ENCODE results near the gene CPVL.

CPVL gene

GRCh38 chr7:29035044-29035740, 111.1 kb downstream of the CPVL start:
- no peaks in the 10 kb centered on the region for H3K4me1 ChIP-seq (ENCODE audit: control insufficient read depth, insufficient read depth, low read length)
- CTCF ChIA-PET = interaction anchor here (0.6 to 1.1 kb wide), 2 partner anchors 79 to 86 kb away, joined by 3 to 5 read pairs; no protein-coding TSS in a partner anchor
- TF ChIP-seq ZSCAN16 (tag by site-specific recombination; IDR thresholded peaks at IDR 0.05) = no peak
- no peak overlapping the region for H3K4me3 ChIP-seq (ENCODE audit: low read depth, low read length)
- H3K9me3 ChIP-seq (ENCODE audit: control insufficient read depth, insufficient read depth, low read depth, low read length) = no peaks in the 10 kb centered on the region
- POLR2A ChIA-PET = no interaction called here
- peaks cover 0 to under 1% of the 10 kb centered on the region in 2 experiments; a peak in 1 of 3 replicates for H3K36me3 ChIP-seq (ENCODE audit: control insufficient read depth in 2 of 2, insufficient read depth in 1 of 2, low read length in 2 of 2)
- no peak overlapping the region for H3K27ac ChIP-seq (ENCODE audit: extremely low read depth, low read depth, low read length)

- Histone ChIP-seq H3K4me1 (ENCODE audit: control insufficient read depth, insufficient read depth, low read length) (no peaks in the 10 kb centered on the region), H3K27ac (ENCODE audit: extremely low read depth, low read depth, low read length) (no peak overlapping the region), H3K4me3 (ENCODE audit: low read depth, low read length) (no peak overlapping the region), H3K36me3 (ENCODE audit: control insufficient read depth in 2 of 2, insufficient read depth in 1 of 2, low read length in 2 of 2) (peaks cover 2 to 4% of the 10 kb centered on the region in 2 experiments; a peak in 1 of 3 replicates), H3K9me3 (ENCODE audit: control insufficient read depth, insufficient read depth, low read depth, low read length) (no peaks in the 10 kb centered on the region)
- POLR2A ChIA-PET = no interaction called here
- TF ChIP-seq ZBTB7A (tag by site-specific recombination; IDR thresholded peaks at IDR 0.05; ENCODE audit: low read depth) (no peak), ZNF426 (tag by site-specific recombination; IDR thresholded peaks at IDR 0.05) (no peak), HOXD13 (CRISPR knock-in tag; IDR thresholded peaks at IDR 0.05; ENCODE audit: borderline replicate concordance) (no peak), ZNF561 (tag by site-specific recombination; IDR thresholded peaks at IDR 0.05; ENCODE audit: borderline replicate concordance) (no peak), ZNF558 (tag by site-specific recombination; IDR thresholded peaks at IDR 0.05) (no peak), ZNF549 (tag by site-specific recombination; IDR thresholded peaks at IDR 0.05) (no peak), KLF8 (tag by site-specific recombination; IDR thresholded peaks at IDR 0.05) (no peak)
- CTCF ChIA-PET = interaction anchor here (0.5 kb wide), 1 partner anchor 14 kb away, joined by 4 read pairs; no protein-coding TSS in a partner anchor
Measured at GRCh38 chr7:29033584-29033983, 112.8 kb downstream of the CPVL start.

- no peak overlapping the region for H3K27ac ChIP-seq (ENCODE audit: extremely low read depth, low read depth, low read length)
- H3K36me3 ChIP-seq (ENCODE audit: control insufficient read depth in 2 of 2, insufficient read depth in 1 of 2, low read length in 2 of 2) = peaks cover 4% of the 10 kb centered on the region in 2 experiments; a peak in 1 of 3 replicates
- no peaks in the 10 kb centered on the region for H3K4me1 ChIP-seq (ENCODE audit: control insufficient read depth, insufficient read depth, low read length)
- CTCF ChIA-PET = no interaction called here
- POLR2A ChIA-PET = no interaction called here
- H3K9me3 ChIP-seq (ENCODE audit: control insufficient read depth, insufficient read depth, low read depth, low read length) = no peaks in the 10 kb centered on the region
- no peak for TF ChIP-seq ZNF184 (tag by site-specific recombination; IDR thresholded peaks at IDR 0.05)
- no peak overlapping the region for H3K4me3 ChIP-seq (ENCODE audit: low read depth, low read length)
Measured at GRCh38 chr7:29032146-29032545, 114.2 kb downstream of the CPVL start.

GRCh38 chr7:29030781-29031275, 115.5 kb downstream of the CPVL start:
- no peak overlapping the region for H3K27ac ChIP-seq (ENCODE audit: extremely low read depth, low read depth, low read length)
- CTCF ChIA-PET = interaction anchor here (0.6 kb wide), 1 partner anchor 127 kb away, joined by 3 read pairs; no protein-coding TSS in a partner anchor
- H3K4me3 ChIP-seq (ENCODE audit: low read depth, low read length) = no peak overlapping the region
- POLR2A ChIA-PET = no interaction called here
- TF ChIP-seq GLI4 (tag by site-specific recombination; IDR thresholded peaks at IDR 0.05) = no peak
- no peak for TF ChIP-seq ZBTB8A (tag by site-specific recombination; IDR thresholded peaks at IDR 0.05)
- TF ChIP-seq ZBTB49 (tag by site-specific recombination; IDR thresholded peaks at IDR 0.05; ENCODE audit: low read depth) = no peak
- no peak for TF ChIP-seq ZNF248 (tag by site-specific recombination; IDR thresholded peaks at IDR 0.05)
- TF ChIP-seq ZFP41 (tag by site-specific recombination; IDR thresholded peaks at IDR 0.05; ENCODE audit: borderline replicate concordance) = no peak
- no peak for TF ChIP-seq PATZ1 (tag by site-specific recombination; IDR thresholded peaks at IDR 0.05)
- no peak for TF ChIP-seq ZBTB6 (tag by site-specific recombination; IDR thresholded peaks at IDR 0.05)
- TF ChIP-seq ZNF701 (tag by site-specific recombination; IDR thresholded peaks at IDR 0.05) = no peak
- TF ChIP-seq KLF8 (tag by site-specific recombination; IDR thresholded peaks at IDR 0.05) = no peak
- no peak for TF ChIP-seq ZNF664 (tag by site-specific recombination; IDR thresholded peaks at IDR 0.05)
- no peak for TF ChIP-seq WT1 (tag by site-specific recombination; IDR thresholded peaks at IDR 0.05)
- H3K9me3 ChIP-seq (ENCODE audit: control insufficient read depth, insufficient read depth, low read depth, low read length) = no peaks in the 10 kb centered on the region
- H3K36me3 ChIP-seq (ENCODE audit: control insufficient read depth in 2 of 2, insufficient read depth in 1 of 2, low read length in 2 of 2) = peaks cover 4% of the 10 kb centered on the region in 2 experiments; a peak in 1 of 3 replicates
- no peaks in the 10 kb centered on the region for H3K4me1 ChIP-seq (ENCODE audit: control insufficient read depth, insufficient read depth, low read length)

Data from HEK293 (cell line).